GM21576 (cell line): Measurements from ENCODE around the gene LAMA5.

ENCODE experiments used
- ATAC-seq: cut with Tn5 transposase; IDR thresholded peaks from one replicate; pipeline ENCODE4 v1.9.1; 2021; ENCODE audit warnings: mild to moderate bottlenecking, moderate library complexity; ENCODE audit not compliant: unreplicated experiment

The LAMA5 gene

GRCh38 chr20:62348604-62349003, 18.5 kb downstream of the LAMA5 start:
- ATAC-seq, result no peak

GRCh38 chr20:62347445-62347844, 19.7 kb downstream of the LAMA5 start:
- ATAC-seq, result no peak

GRCh38 chr20:62347151-62347404, 20.0 kb downstream of the LAMA5 start:
- no peak for ATAC-seq

- no peak for ATAC-seq
Observed at GRCh38 chr20:62346398-62347150, 20.5 kb downstream of the LAMA5 start.

GRCh38 chr20:62345681-62346370, 21.3 kb downstream of the LAMA5 start:
- no peak for ATAC-seq

GRCh38 chr20:62344782-62345181, 22.3 kb downstream of the LAMA5 start:
- ATAC-seq, result no peak

GRCh38 chr20:62344092-62344491, 23.0 kb downstream of the LAMA5 start:
- no peak for ATAC-seq

GRCh38 chr20:62342910-62343309, 24.2 kb downstream of the LAMA5 start:
- ATAC-seq, result no peak

GRCh38 chr20:62339647-62340062, 27.5 kb downstream of the LAMA5 start:
- peak; percentile 79 for ATAC-seq

- ATAC-seq, result no peak
Observed at GRCh38 chr20:62338294-62338620, 28.9 kb downstream of the LAMA5 start.

- ATAC-seq, result no peak
Observed at GRCh38 chr20:62337558-62338293, 29.4 kb downstream of the LAMA5 start.

- no peak for ATAC-seq
Observed at GRCh38 chr20:62336775-62337557, 30.1 kb downstream of the LAMA5 start.

- ATAC-seq, result no peak
Observed at GRCh38 chr20:62336329-62336728, 30.8 kb downstream of the LAMA5 start.

GRCh38 chr20:62335532-62335931, 31.6 kb downstream of the LAMA5 start:
- no peak for ATAC-seq

- ATAC-seq, result no peak
Observed at GRCh38 chr20:62334881-62335280, 32.2 kb downstream of the LAMA5 start.

- no peak for ATAC-seq
Observed at GRCh38 chr20:62333820-62334595, 33.1 kb downstream of the LAMA5 start.

- ATAC-seq, result no peak
Observed at GRCh38 chr20:62332989-62333819, 33.9 kb downstream of the LAMA5 start.

- ATAC-seq, result no peak
Observed at GRCh38 chr20:62332421-62332820, 34.7 kb downstream of the LAMA5 start.

- ATAC-seq, result no peak
Observed at GRCh38 chr20:62331347-62331746, 35.8 kb downstream of the LAMA5 start.
